ENCODE measurements around the gene ABLIM3. TPM values are rescaled to one million over a fixed set of nuclear protein-coding genes. Genes with fewer than 3 reads are reported as not detected.

The ABLIM3 gene
- total RNA-seq, 1 donor from 2014 or later, result not detected

DNA sequence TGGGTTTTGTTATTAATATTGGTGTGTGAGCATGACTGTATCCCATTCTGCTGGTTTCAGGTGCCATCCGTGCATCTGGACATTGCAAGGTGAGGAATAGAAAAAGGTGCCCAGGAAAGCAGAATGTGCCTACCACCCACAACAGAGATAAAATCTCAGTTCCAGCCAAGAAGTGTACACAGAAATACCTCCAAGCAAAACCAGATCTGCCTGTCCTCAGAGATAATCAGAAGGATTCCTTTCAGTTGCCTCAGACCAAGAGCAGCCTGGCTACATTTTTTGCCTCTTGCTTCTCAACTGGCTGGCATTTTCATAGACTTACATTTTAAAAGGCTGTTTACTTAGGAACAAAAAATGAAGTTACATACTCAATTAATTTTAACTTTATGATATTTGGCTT is 12.1 kb upstream of the ABLIM3 start:
- no peak overlapping the region for H2AFZ ChIP-seq (replicated peaks)
- DNase-seq (ENCODE audit: low spot score), result no peak

DNA sequence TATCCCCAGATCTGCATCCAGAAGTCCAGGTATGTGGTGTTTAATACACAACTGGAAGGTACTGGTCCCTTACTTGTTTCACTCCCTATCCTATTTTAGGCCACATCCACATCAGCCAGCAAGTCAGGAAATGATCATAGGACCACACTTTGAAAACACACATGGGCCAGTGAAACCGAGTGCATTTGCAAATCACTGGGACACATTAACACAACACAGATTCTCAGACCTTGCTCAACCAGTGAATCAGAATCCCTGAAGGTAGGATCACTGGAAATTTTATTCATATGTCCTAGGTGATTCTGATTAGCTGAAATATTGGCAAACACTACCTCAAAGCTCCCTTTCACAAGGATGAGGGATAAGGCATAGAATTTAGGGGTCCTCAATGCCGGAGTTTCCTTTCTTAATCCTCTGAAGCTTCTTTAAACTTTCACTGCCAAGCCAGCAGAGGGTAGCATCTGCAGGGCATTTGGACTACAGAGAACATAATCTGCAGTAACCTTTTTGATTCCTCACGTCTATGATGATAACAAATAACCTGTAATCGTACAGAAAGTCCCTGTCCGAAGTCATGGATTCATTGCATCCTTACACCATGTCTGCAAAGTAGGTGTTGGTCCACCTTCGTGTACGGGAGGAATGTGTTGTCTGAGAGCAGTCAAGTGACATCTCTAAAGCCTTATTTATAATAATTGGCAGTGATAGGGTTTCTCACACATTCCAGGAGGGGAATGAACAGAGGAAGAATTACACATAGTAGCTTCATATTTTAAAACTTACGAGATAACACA is 11.0 kb upstream of the ABLIM3 start:
- Histone ChIP-seq H3K4me2 (no peak overlapping the region), H3K4me1 (no peaks in the 10 kb centered on the region), H3K9me3 (ENCODE audit: low read depth) (no peaks in the 10 kb centered on the region), H3K27ac (no peak overlapping the region), H3K9ac (no peak overlapping the region), H3K4me3 (no peak overlapping the region), H3K27me3 (peaks cover 14% of the 10 kb centered on the region), H3F3A (ENCODE audit: low read depth) (no peaks in the 10 kb centered on the region), H4K20me1 (ENCODE audit: low read depth) (no peaks in the 10 kb centered on the region), H3K36me3 (no peaks in the 10 kb centered on the region), H3K79me2 (ENCODE audit: low read depth) (no peaks in the 10 kb centered on the region), H2AFZ (replicated peaks) (no peak overlapping the region)
- H3K27me3 Mint-ChIP-seq (ENCODE audit: insufficient read depth, low read depth), result peaks cover 2% of the 10 kb centered on the region
- H3K27ac Mint-ChIP-seq, result no peak overlapping the region
- no peaks in the 10 kb centered on the region for H3K4me1 Mint-ChIP-seq
- DNase-seq (ENCODE audit: low spot score), result peak; percentile 16
- H3K36me3 Mint-ChIP-seq, result no peaks in the 10 kb centered on the region
- TF ChIP-seq EZH2phosphoT487 (IDR thresholded peaks at IDR 0.05), result no peak
- TF ChIP-seq, protein P1, sequence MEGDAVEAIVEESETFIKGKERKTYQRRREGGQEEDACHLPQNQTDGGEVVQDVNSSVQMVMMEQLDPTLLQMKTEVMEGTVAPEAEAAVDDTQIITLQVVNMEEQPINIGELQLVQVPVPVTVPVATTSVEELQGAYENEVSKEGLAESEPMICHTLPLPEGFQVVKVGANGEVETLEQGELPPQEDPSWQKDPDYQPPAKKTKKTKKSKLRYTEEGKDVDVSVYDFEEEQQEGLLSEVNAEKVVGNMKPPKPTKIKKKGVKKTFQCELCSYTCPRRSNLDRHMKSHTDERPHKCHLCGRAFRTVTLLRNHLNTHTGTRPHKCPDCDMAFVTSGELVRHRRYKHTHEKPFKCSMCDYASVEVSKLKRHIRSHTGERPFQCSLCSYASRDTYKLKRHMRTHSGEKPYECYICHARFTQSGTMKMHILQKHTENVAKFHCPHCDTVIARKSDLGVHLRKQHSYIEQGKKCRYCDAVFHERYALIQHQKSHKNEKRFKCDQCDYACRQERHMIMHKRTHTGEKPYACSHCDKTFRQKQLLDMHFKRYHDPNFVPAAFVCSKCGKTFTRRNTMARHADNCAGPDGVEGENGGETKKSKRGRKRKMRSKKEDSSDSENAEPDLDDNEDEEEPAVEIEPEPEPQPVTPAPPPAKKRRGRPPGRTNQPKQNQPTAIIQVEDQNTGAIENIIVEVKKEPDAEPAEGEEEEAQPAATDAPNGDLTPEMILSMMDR (IDR thresholded peaks at IDR 0.05), result peak; percentile 40
- no peak for TF ChIP-seq EZH2 (IDR thresholded peaks at IDR 0.05)
- no peaks in the 10 kb centered on the region for H3K9me3 Mint-ChIP-seq
- H3K4me3 Mint-ChIP-seq, result no peak overlapping the region

More for the DNA sequence above, 12.1 kb upstream of the ABLIM3 start:
- peaks cover 14% of the 10 kb centered on the region for H3K27me3 ChIP-seq
- TF ChIP-seq EZH2 (IDR thresholded peaks at IDR 0.05) (no peak), EZH2phosphoT487 (IDR thresholded peaks at IDR 0.05) (no peak)
- TF ChIP-seq, protein P1 (IDR thresholded peaks at IDR 0.05), result no peak
- H3K4me2 ChIP-seq, result no peak overlapping the region
- no peaks in the 10 kb centered on the region for H3K9me3 Mint-ChIP-seq
- no peaks in the 10 kb centered on the region for H3K79me2 ChIP-seq (ENCODE audit: low read depth)
- H3K4me1 ChIP-seq, result no peaks in the 10 kb centered on the region
- no peaks in the 10 kb centered on the region for H3K36me3 ChIP-seq
- H4K20me1 ChIP-seq (ENCODE audit: low read depth), result no peaks in the 10 kb centered on the region
- no peak overlapping the region for H3K4me3 ChIP-seq
- H3F3A ChIP-seq (ENCODE audit: low read depth), result no peaks in the 10 kb centered on the region
- H3K27me3 Mint-ChIP-seq (ENCODE audit: insufficient read depth, low read depth), result peaks cover 2% of the 10 kb centered on the region
- H3K4me1 Mint-ChIP-seq, result no peaks in the 10 kb centered on the region
- H3K27ac ChIP-seq, result no peak overlapping the region
- H3K9ac ChIP-seq, result no peak overlapping the region
- no peak overlapping the region for H3K4me3 Mint-ChIP-seq
- H3K36me3 Mint-ChIP-seq, result no peaks in the 10 kb centered on the region
- H3K27ac Mint-ChIP-seq, result no peak overlapping the region
- H3K9me3 ChIP-seq (ENCODE audit: low read depth), result no peaks in the 10 kb centered on the region

DNA sequence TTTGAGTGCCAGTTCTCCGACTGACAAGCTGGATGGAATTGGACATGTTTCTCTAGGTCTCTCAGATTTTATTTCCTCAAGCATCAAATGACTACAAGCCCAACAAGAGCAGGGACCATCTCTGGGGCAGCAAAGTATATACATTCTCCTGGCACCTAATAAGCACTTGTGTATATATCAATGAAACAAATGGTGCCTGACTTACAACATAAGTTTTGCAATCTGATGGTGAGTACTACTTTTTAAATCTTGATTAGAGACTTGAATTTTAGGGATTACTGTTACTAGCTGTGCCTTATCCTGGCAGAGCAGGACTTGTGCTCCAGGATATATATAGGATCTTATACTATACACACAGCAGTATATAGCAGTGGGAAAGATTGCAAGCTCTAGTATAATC is 8.8 kb upstream of the ABLIM3 start:
- H3K36me3 Mint-ChIP-seq, result no peaks in the 10 kb centered on the region

More for the DNA sequence above, 8.8 kb upstream of the ABLIM3 start:
- H3K9ac ChIP-seq, result no peak overlapping the region
- no peak overlapping the region for H3K4me2 ChIP-seq
- H3K27me3 Mint-ChIP-seq (ENCODE audit: insufficient read depth, low read depth), result no peaks in the 10 kb centered on the region
- H3K9me3 Mint-ChIP-seq, result no peaks in the 10 kb centered on the region
- H3K27me3 ChIP-seq, result peaks cover 3% of the 10 kb centered on the region
- no peak overlapping the region for H2AFZ ChIP-seq (replicated peaks)
- H3K79me2 ChIP-seq (ENCODE audit: low read depth), result no peaks in the 10 kb centered on the region
- DNase-seq (ENCODE audit: low spot score), result no peak
- H3K36me3 ChIP-seq, result no peaks in the 10 kb centered on the region
- H3K4me3 Mint-ChIP-seq, result no peak overlapping the region
- no peak overlapping the region for H3K4me3 ChIP-seq
- no peak for TF ChIP-seq EZH2 (IDR thresholded peaks at IDR 0.05)
- TF ChIP-seq, protein P1 (IDR thresholded peaks at IDR 0.05), result no peak
- TF ChIP-seq EZH2phosphoT487 (IDR thresholded peaks at IDR 0.05), result no peak
- H3K4me1 ChIP-seq, result no peaks in the 10 kb centered on the region
- H3K27ac ChIP-seq, result no peak overlapping the region
- no peaks in the 10 kb centered on the region for H3K4me1 Mint-ChIP-seq
- no peaks in the 10 kb centered on the region for H4K20me1 ChIP-seq (ENCODE audit: low read depth)
- H3K27ac Mint-ChIP-seq, result no peak overlapping the region
- H3F3A ChIP-seq (ENCODE audit: low read depth), result no peaks in the 10 kb centered on the region
- no peaks in the 10 kb centered on the region for H3K9me3 ChIP-seq (ENCODE audit: low read depth)
